HPDE6-E6E7 (cell line): ENCODE results near the gene SAP25.

Experiments
- DNase-seq: peaks from one replicate; pipeline ENCODE4 v3.0.0; 2011; ENCODE audit warnings: missing footprints; ENCODE audit errors: extremely low spot score

SAP25 gene

GRCh38 chr7:100595188-100595587 is 21.5 kb upstream of the SAP25 start:
- DNase-seq: no peak

DNA sequence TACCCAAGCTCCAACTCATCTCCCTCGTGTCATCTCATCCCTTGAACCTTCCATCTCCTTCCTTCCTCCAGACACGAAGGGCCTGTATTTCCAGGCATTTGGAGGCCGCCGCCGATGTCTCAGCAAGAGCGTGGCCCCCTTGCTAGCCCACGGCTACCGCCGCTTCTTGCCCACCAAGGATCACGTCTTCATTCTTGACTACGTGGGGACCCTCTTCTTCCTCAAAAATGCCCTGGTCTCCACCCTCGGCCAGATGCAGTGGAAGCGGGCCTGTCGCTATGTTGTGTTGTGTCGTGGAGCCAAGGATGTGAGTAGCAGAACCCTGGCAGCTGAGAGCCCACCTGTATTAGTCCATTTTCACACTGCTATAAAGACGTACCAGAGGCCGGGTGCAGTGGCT is 17.9 kb upstream of the SAP25 start:
- no peak for DNase-seq

GRCh38 chr7:100590077-100590737 is 16.5 kb upstream of the SAP25 start:
- no peak for DNase-seq

- no peak for DNase-seq
Measured at GRCh38 chr7:100589341-100589947, 15.7 kb upstream of the SAP25 start.

- no peak for DNase-seq
Measured at GRCh38 chr7:100588438-100588837, 14.7 kb upstream of the SAP25 start.

DNA sequence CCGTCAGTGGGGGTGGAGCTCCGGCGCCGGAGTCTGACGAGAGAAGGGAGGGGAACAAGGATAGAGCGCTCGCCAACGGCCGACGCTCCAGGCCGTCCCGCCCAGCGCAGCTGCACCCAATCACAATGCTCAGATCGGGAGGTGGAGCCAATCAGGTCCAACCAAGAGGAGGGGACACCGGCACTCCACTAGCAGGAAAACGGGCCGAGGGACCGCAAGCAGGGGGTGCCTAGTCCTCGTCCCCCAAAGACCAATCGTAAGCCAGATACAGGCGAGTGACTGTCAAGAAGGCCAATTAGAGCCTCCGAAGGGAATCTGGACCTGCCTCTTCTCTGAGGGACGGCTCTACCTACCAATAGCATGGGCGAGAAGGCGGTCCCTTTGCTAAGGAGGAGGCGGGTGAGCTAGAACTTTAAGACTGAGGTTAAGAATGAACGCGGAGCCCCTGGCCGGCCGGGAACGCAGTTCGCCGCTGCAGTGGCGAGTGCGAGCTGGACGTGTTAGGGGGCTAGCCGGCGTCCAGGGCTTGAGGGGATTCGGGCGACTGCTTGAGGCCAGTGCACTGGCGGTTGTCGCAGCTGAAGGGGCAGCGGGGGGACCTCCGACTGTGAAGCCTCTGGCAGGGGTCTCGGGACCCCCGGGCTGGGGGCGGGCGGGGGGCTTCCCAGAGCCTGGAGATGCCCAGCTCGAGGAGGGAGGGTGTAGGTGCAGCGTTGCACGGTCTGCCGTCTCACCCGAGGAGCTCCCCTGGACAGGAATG is 12.7 kb upstream of the SAP25 start, which contains the start of gene FBXO24:
Gene FBXO24, plus strand, starts transcription at position 63 of the 760 bp plus-strand sequence. Its CDS starts 298 bp downstream, at position 361.
- peak; percentile 100 for DNase-seq

DNA sequence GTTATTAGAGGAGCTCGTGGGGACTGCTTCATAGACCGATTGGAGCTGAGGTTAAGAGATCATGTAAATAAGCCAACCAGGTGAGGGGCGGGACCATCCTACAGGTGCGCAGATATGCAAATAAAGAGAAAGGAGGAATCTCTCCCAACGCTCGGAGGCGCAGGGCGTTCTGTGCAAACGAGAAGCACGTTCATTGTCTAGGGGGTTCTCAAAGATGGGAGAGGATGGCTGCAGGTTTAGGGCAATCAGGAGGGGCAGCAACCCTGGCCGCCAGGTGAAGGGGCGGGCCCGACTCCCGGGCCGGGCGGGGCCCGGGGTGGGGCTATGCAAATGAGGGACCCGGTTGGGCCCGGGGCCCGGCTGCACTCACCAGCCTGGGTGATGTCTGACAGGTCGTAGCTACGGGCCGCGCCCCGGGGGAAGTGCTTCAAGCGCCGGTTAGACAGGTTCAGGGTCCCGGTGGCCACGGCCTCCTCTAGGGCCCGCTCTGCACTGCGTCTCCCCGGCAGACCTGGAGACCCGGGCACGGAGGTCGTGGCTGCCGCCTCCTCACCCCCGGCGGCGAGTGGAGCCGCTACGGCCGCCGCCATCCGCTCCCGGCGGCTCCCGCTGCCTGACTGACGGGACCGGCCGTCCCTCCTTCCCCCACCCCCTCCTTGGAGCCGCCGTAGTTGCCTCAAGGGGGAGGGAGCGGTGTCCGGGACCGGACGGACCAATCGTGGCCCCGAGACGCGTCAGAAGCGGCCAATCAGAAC is 12.0 kb upstream of the SAP25 start, which contains the start of gene LRCH4:
Gene LRCH4, minus strand, starts transcription at position 619 of the 755 bp plus-strand sequence. Its CDS starts 29 bp downstream, at position 590.
- DNase-seq: no peak

DNA sequence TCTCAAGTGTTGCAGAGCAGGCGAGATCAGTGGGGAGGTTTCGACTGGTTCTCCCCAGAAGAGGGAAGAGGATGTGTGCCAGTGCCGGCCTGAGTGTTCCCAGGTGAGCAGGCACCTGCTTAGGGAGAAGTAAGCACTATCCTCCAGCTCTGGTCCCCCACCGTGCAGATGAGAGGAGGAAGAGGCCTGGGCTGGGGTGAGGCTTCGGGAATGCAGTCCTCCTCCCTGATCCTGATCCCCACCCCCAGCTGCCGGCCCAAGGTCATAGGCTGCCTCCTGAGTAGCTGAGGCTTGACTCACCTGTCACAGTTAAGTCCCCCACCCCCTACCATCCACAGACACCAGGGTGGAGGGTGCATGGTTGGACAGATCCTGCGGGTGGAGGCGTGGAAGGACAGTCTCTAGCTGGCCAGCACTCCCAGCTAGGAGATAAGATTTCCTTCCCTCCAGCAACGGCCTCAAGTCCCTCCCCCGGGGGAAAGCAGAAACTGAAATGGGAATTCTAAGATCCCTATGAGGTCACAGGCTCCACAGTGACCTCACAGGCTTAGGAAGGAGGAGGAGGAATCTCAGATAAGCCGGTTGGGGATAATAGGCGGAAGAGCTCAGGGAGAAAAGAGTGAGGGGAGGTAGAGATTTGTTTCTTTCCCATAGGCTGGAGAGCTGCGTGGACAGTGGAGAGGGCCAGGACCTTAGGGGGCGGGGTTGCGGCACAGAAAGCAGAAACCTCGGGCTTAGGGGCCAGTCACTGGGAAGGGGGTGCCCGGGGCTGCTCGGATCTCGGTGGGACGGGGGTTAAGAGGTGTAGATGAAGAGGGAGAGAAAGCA is 11.2 kb upstream of the SAP25 start:
- DNase-seq: no peak

DNA sequence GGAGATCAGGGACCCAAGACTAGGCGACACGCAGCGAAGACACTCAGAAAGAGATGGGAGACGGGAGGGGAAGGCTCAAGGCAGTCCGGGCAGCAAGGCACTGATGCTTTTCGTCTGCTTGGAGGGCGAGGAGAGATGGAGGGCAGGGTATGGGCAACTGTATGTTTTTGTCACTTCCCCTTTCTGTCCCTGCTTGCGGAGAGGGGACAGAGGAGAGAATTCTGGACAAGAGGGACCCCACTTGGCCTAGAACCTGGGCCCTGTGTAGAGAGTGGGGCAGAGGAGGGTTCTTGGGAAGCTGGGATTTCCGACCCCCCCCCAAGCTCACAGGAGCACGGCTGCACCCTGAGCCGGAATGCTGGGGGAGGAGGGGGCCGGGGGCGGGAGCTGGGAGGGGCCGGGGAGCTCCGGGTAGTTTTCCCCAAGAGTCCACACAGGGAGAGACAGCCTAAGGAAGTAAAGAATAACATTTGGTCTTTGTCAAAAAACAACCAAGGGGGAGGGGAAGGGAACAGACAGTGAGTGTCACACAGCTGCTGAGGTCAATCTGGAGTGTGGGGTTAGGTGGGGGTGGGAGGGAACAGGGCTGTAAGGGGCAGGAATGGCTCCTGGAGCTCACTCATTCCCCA is 10.5 kb upstream of the SAP25 start:
- DNase-seq: no peak

- DNase-seq: no peak
Measured at GRCh38 chr7:100583132-100584053, 9.7 kb upstream of the SAP25 start.

- no peak for DNase-seq
Measured at GRCh38 chr7:100582650-100583049, 8.9 kb upstream of the SAP25 start.

GRCh38 chr7:100582041-100582579 is 8.4 kb upstream of the SAP25 start:
- DNase-seq: no peak

DNA sequence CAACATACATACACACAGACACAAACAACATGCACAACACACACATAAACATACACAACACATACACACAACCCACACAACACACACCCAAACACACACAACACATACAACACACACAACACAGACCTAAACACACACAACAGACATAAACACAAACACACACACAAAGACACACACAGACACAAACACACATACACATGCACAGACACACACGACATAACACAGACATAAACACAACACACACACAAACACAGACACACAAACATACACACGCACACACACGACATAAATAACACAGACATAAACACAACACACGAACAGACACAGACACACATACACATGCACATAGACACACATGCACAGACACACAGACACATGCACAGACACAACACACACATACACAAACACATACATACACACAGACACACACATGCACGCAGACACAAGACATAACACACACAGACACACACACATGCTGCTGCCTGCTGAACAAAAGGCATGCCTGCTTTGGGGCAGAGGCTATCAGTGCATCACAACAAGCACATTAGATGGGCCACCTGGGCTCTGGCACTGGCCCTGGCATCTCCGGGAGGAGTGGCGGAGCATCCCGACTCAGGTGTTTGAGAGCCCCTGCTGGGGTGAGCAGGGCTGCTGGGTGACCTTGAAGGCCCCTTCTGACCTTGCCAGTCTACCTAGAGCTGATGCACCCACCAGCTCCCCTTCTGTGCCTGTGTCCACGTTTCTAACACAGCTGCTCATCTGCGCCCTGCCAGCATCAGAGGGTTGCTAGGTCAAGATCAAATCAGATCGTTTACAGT is 7.0 kb upstream of the SAP25 start:
- DNase-seq: no peak

DNA sequence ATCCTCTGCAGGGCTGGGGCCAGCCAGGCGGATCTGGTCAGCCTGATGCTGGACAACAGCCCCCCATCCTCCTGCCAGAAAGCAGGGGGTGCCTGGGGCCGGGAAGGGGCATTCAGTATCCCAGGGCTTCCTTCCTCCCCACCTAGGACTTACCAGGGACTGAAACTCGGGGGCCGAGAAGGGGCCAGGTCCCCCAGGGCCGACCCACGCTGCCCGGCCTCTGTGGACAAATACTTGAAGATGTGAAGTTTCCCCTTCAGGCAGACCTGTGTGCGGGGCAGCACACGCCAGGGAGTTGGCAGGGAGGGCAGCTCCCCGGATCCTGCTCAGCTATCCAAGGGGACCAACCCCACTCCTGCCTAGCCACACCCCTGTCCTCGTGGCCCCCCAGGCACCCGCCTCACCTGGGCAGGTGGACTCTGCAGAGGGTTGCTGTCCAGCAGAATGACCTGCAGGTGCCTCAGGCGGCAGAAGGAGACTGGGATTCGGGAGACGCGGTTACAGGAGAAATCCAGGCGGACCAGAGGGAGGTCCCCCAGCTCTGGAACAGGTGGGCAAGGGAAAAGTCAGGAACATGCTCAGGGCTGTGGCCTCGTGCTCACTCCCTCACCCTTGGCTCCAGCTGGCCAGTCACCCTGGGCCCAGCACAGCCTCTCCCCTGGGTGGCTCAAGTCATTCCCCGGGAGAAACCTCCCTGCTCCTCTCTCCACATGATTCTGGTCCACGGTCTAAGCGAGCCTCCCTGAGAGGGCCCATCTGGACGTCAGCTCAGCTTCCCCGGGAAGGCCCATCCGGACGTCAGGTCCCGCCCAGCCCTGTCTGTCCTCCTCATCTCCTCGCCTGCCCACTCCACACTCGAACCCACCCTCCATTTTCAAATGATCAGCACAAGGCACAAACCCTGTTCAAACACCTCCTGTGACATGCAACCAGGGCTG is 4.8 kb upstream of the SAP25 start:
- no peak for DNase-seq

DNA sequence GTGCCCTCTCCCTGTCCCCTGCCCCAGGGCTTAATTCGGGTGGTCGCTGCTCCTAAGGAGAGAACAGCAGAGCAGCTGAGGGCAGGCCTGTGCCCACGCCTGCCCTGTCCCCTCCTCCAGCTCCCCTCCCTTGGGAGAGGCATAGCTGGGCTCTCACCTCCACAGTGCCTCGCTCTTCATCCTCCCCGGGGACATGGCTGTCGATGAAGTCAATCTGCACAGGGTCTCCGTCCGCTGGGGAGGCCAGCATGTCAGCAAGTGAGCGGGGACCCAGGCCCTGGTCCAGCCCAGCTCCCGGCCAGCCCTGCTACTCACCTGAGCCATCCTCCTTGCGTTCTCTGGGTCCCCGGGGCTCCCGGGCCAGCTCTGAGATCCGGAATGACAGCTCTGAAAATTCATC is 3.8 kb upstream of the SAP25 start:
- DNase-seq: no peak

- DNase-seq: no peak
Measured at GRCh38 chr7:100577103-100577502, 3.4 kb upstream of the SAP25 start.

DNA sequence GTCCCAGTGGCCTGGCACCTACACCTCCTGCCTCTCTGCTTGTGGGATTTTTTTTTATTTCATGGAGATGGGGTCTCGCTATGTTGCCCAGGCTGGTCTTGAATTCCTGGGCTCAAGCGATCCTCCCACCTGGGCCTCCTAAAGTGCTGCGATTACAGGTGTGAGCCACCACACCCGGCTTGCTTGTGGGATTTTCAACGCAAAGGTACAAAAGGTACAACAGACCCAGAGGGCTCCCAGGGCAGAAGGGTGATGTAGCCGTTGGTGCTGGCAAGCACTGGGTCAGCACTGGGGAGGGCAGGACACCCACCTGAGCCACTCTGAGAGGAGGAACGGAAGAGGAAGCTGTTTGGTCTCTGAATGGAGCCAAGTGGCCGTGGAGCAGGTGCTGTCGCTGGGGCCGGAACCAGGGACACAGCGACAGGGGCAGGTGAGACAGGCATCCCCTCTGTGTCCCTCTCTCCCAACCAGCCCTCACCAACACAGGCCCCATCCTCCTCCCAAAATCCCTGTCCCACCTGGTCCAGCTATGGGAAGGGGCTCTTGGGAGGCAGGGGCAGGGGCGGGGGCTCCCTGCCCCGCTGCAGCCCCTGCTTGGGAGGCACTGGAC is 2.8 kb upstream of the SAP25 start:
- DNase-seq: no peak
